Stomach smooth muscle (tissue), 2 donors: ENCODE results near the gene AMTN.
"Not testable (repeated sequence)": the region's sequence is repeated elsewhere in the genome, so short reads cannot be mapped to it uniquely, and the experiment has no call there.

Source experiments
- H3K27ac ChIP-seq: one replicate; pipeline ENCODE4 v1.7.0; 2013; ENCODE audit warnings: mild to moderate bottlenecking, low read length, inconsistent platforms
- H3K27me3 ChIP-seq, 2 donors: one replicate each; pipeline ENCODE4 v1.7.0; 2013; ENCODE audit warnings: low read length in 2 of 2; ENCODE audit not compliant: insufficient read depth in 2 of 2, control insufficient read depth in 1 of 2
- H3K36me3 ChIP-seq, 2 donors: one replicate each; pipeline ENCODE4 v1.7.0; 2013; ENCODE audit warnings: low read length in 2 of 2; ENCODE audit not compliant: control insufficient read depth in 2 of 2, insufficient read depth in 2 of 2
- H3K4me1 ChIP-seq: one replicate; pipeline ENCODE4 v1.7.0; 2013; ENCODE audit warnings: low read length; ENCODE audit not compliant: control insufficient read depth, insufficient read depth
- H3K4me3 ChIP-seq, 2 donors: one replicate each; pipeline ENCODE4 v1.7.0; 2013; ENCODE audit warnings: low read length in 2 of 2
- H3K9ac ChIP-seq, 2 donors: one replicate each; pipeline ENCODE4 v1.7.0; 2013; ENCODE audit warnings: low read length in 2 of 2, mild to moderate bottlenecking in 1 of 2
- H3K9me3 ChIP-seq, 2 donors: one replicate each; pipeline ENCODE4 v1.7.0; 2013; ENCODE audit warnings: low read length in 2 of 2; ENCODE audit not compliant: control insufficient read depth in 2 of 2
- donor health status: healthy.
- donor health status: Pancreatic carcinoma.

Gene AMTN

GRCh38 chr4:70515367-70516250 lies 2.8 kb upstream of the AMTN start:
- Histone ChIP-seq H3K27me3 (no peaks in the 10 kb centered on the region), H3K4me3 (no peak overlapping the region), H3K9ac (no peak overlapping the region), H3K36me3 (no peaks in the 10 kb centered on the region), H3K9me3 (no peaks in the 10 kb centered on the region), H3K27ac (no peak overlapping the region), H3K4me1 (no peaks in the 10 kb centered on the region)

- no peaks in the 10 kb centered on the region for H3K9me3 ChIP-seq
- H3K27me3 ChIP-seq: no peaks in the 10 kb centered on the region
- H3K9ac ChIP-seq: no peak overlapping the region
- H3K27ac ChIP-seq: no peak overlapping the region
- H3K36me3 ChIP-seq: no peaks in the 10 kb centered on the region
- H3K4me1 ChIP-seq: no peaks in the 10 kb centered on the region
- no peak overlapping the region for H3K4me3 ChIP-seq
Observed at GRCh38 chr4:70518716-70519115, 347 bp downstream of the AMTN start.

- Histone ChIP-seq H3K36me3 (no peaks in the 10 kb centered on the region), H3K4me1 (no peaks in the 10 kb centered on the region), H3K27ac (no peak overlapping the region), H3K9me3 (no peaks in the 10 kb centered on the region), H3K27me3 (no peaks in the 10 kb centered on the region), H3K9ac (no peak overlapping the region), H3K4me3 (no peak overlapping the region)
Observed at GRCh38 chr4:70522626-70523025, 4.3 kb downstream of the AMTN start.

GRCh38 chr4:70530997-70531396 lies 12.6 kb downstream of the AMTN start:
- H3K27me3 ChIP-seq: no peaks in the 10 kb centered on the region
- H3K36me3 ChIP-seq: no peaks in the 10 kb centered on the region
- no peak overlapping the region for H3K27ac ChIP-seq
- no peak overlapping the region for H3K9ac ChIP-seq
- no peaks in the 10 kb centered on the region for H3K4me1 ChIP-seq
- H3K4me3 ChIP-seq: no peak overlapping the region
- H3K9me3 ChIP-seq: no peaks in the 10 kb centered on the region

GRCh38 chr4:70531981-70532380 lies 13.6 kb downstream of the AMTN start:
- no peaks in the 10 kb centered on the region for H3K9me3 ChIP-seq
- no peaks in the 10 kb centered on the region for H3K27me3 ChIP-seq
- H3K27ac ChIP-seq: no peak overlapping the region
- no peak overlapping the region for H3K4me3 ChIP-seq
- no peak overlapping the region for H3K9ac ChIP-seq
- H3K4me1 ChIP-seq: no peaks in the 10 kb centered on the region
- H3K36me3 ChIP-seq: no peaks in the 10 kb centered on the region

GRCh38 chr4:70533211-70533610 lies 14.8 kb downstream of the AMTN start:
- Histone ChIP-seq H3K9ac (no peak overlapping the region), H3K9me3 (no peaks in the 10 kb centered on the region), H3K36me3 (no peaks in the 10 kb centered on the region), H3K27me3 (no peaks in the 10 kb centered on the region), H3K4me3 (no peak overlapping the region), H3K4me1 (no peaks in the 10 kb centered on the region), H3K27ac (no peak overlapping the region)

GRCh38 chr4:70533791-70534190 lies 15.4 kb downstream of the AMTN start:
- Histone ChIP-seq H3K36me3 (no peaks in the 10 kb centered on the region), H3K4me3 (no peak overlapping the region), H3K27me3 (no peaks in the 10 kb centered on the region), H3K4me1 (no peaks in the 10 kb centered on the region), H3K9me3 (no peaks in the 10 kb centered on the region), H3K27ac (no peak overlapping the region), H3K9ac (no peak overlapping the region)

GRCh38 chr4:70534886-70535285 lies 16.5 kb downstream of the AMTN start:
- not testable (repeated sequence) for H3K27me3 ChIP-seq, H3K9me3 ChIP-seq, H3K36me3 ChIP-seq, H3K4me1 ChIP-seq, H3K4me3 ChIP-seq, H3K9ac ChIP-seq, H3K27ac ChIP-seq

GRCh38 chr4:70538869-70539268 lies 20.5 kb downstream of the AMTN start:
- Histone ChIP-seq H3K4me3 (no peak overlapping the region), H3K9ac (no peak overlapping the region), H3K9me3 (no peaks in the 10 kb centered on the region), H3K36me3 (no peaks in the 10 kb centered on the region), H3K27me3 (no peaks in the 10 kb centered on the region), H3K27ac (no peak overlapping the region), H3K4me1 (no peaks in the 10 kb centered on the region)

- no peaks in the 10 kb centered on the region for H3K4me1 ChIP-seq
- H3K27ac ChIP-seq: no peak overlapping the region
- no peaks in the 10 kb centered on the region for H3K9me3 ChIP-seq
- peaks cover 0 to 2% of the 10 kb centered on the region in 2 donors for H3K27me3 ChIP-seq
- no peaks in the 10 kb centered on the region for H3K36me3 ChIP-seq
- H3K4me3 ChIP-seq: no peak overlapping the region
- no peak overlapping the region for H3K9ac ChIP-seq
Observed at GRCh38 chr4:70544279-70544868, 26.0 kb downstream of the AMTN start.

GRCh38 chr4:70556856-70557255 lies 38.5 kb downstream of the AMTN start:
- no peaks in the 10 kb centered on the region for H3K9me3 ChIP-seq
- H3K27me3 ChIP-seq: no peaks in the 10 kb centered on the region
- H3K27ac ChIP-seq: no peak overlapping the region
- H3K4me1 ChIP-seq: no peaks in the 10 kb centered on the region
- no peak overlapping the region for H3K9ac ChIP-seq
- H3K36me3 ChIP-seq: no peaks in the 10 kb centered on the region
- H3K4me3 ChIP-seq: no peak overlapping the region
